ENCODE results near the gene DNASE2B. TPM values are rescaled to one million over a fixed set of nuclear protein-coding genes. Genes with fewer than 3 reads are reported as not detected.

The DNASE2B gene
- polyA plus RNA-seq, 3 donors = not detected

GRCh38 chr1:84402501-84402900 lies 4.2 kb downstream of the DNASE2B start:
- Histone ChIP-seq H3K9me3 (replicated peaks in 1 of 2; ENCODE audit: control insufficient read depth in 1 of 2, insufficient read depth in 1 of 2, low read length in 2 of 2) (no peaks in the 10 kb centered on the region), H3K4me1 (ENCODE audit: control insufficient read depth in 1 of 2, insufficient read depth in 2 of 2, low read length in 2 of 2) (peaks cover 6 to 11% of the 10 kb centered on the region in 2 donors), H3K9ac (ENCODE audit: insufficient read depth, low read length, poor library complexity, severe bottlenecking) (no peak overlapping the region), H4K20me1 (ENCODE audit: insufficient read depth, low read length) (no peaks in the 10 kb centered on the region), H3K79me2 (ENCODE audit: insufficient read depth, low read length) (no peaks in the 10 kb centered on the region), H3K4me3 (replicated peaks in 1 of 3; ENCODE audit: low read depth in 2 of 3, low read length in 3 of 3) (no peak overlapping the region), H3K4me2 (replicated peaks; ENCODE audit: extremely low read depth, low read length, poor library complexity, severe bottlenecking) (no peak overlapping the region), H3K27ac (ENCODE audit: low read depth in 1 of 2, low read length in 2 of 2) (peak overlapping the region in 1 of 2 donors; percentile 39), H3K27me3 (ENCODE audit: control insufficient read depth in 2 of 2, insufficient read depth in 2 of 2, low read length in 2 of 2) (no peaks in the 10 kb centered on the region), H3K36me3 (replicated peaks in 1 of 2; ENCODE audit: control insufficient read depth in 1 of 2, insufficient read depth in 2 of 2, low read length in 2 of 2) (no peaks in the 10 kb centered on the region), H2AFZ (ENCODE audit: insufficient read depth, low read depth, low read length, poor library complexity, severe bottlenecking) (no peak overlapping the region)
- intact Hi-C loops (cut with micrococcal nuclease) = no loop called here
- Mint-ChIP-seq H3K27ac (no peak overlapping the region), H3K9me3 (peaks cover 0 to 4% (median 0%) of the 10 kb centered on the region in 7 donors), H3K4me3 (no peak overlapping the region), H3K4me1 (peaks cover 6% of the 10 kb centered on the region), H3K27me3 (ENCODE audit: low read depth in 3 of 3) (peaks cover 0 to 1% (median 0%) of the 10 kb centered on the region in 3 donors), H3K36me3 (no peaks in the 10 kb centered on the region)
- TF ChIP-seq, protein P1, sequence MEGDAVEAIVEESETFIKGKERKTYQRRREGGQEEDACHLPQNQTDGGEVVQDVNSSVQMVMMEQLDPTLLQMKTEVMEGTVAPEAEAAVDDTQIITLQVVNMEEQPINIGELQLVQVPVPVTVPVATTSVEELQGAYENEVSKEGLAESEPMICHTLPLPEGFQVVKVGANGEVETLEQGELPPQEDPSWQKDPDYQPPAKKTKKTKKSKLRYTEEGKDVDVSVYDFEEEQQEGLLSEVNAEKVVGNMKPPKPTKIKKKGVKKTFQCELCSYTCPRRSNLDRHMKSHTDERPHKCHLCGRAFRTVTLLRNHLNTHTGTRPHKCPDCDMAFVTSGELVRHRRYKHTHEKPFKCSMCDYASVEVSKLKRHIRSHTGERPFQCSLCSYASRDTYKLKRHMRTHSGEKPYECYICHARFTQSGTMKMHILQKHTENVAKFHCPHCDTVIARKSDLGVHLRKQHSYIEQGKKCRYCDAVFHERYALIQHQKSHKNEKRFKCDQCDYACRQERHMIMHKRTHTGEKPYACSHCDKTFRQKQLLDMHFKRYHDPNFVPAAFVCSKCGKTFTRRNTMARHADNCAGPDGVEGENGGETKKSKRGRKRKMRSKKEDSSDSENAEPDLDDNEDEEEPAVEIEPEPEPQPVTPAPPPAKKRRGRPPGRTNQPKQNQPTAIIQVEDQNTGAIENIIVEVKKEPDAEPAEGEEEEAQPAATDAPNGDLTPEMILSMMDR (IDR thresholded peaks at IDR 0.05) = no peak
- DNase-seq = no peak

GRCh38 chr1:84403347-84403746 lies 5.1 kb downstream of the DNASE2B start:
- Histone ChIP-seq H3K36me3 (replicated peaks in 1 of 2; ENCODE audit: control insufficient read depth in 1 of 2, insufficient read depth in 2 of 2, low read length in 2 of 2) (no peaks in the 10 kb centered on the region), H3K4me2 (replicated peaks; ENCODE audit: extremely low read depth, low read length, poor library complexity, severe bottlenecking) (no peak overlapping the region), H3K9ac (ENCODE audit: insufficient read depth, low read length, poor library complexity, severe bottlenecking) (no peak overlapping the region), H3K4me3 (replicated peaks in 1 of 3; ENCODE audit: low read depth in 2 of 3, low read length in 3 of 3) (no peak overlapping the region), H3K27ac (ENCODE audit: low read depth in 1 of 2, low read length in 2 of 2) (no peak overlapping the region), H3K27me3 (ENCODE audit: control insufficient read depth in 2 of 2, insufficient read depth in 2 of 2, low read length in 2 of 2) (no peaks in the 10 kb centered on the region), H4K20me1 (ENCODE audit: insufficient read depth, low read length) (no peaks in the 10 kb centered on the region), H3K79me2 (ENCODE audit: insufficient read depth, low read length) (no peaks in the 10 kb centered on the region), H3K4me1 (ENCODE audit: control insufficient read depth in 1 of 2, insufficient read depth in 2 of 2, low read length in 2 of 2) (peaks cover 10 to 17% of the 10 kb centered on the region in 2 donors), H2AFZ (ENCODE audit: insufficient read depth, low read depth, low read length, poor library complexity, severe bottlenecking) (no peak overlapping the region), H3K9me3 (replicated peaks in 1 of 2; ENCODE audit: control insufficient read depth in 1 of 2, insufficient read depth in 1 of 2, low read length in 2 of 2) (no peaks in the 10 kb centered on the region)
- whole genome bisulfite sequencing (ENCODE audit: insufficient coverage) = no CpG with 5 or more reads among the region's 2 CpGs
- peaks cover 0 to 1% (median 0%) of the 10 kb centered on the region in 3 donors for H3K27me3 Mint-ChIP-seq (ENCODE audit: low read depth in 3 of 3)
- TF ChIP-seq, protein P1 (IDR thresholded peaks at IDR 0.05) = no peak
- H3K9me3 Mint-ChIP-seq = peaks cover 0 to 4% (median 0%) of the 10 kb centered on the region in 7 donors
- intact Hi-C loops (cut with micrococcal nuclease) = no loop called here
- peaks cover 13% of the 10 kb centered on the region for H3K4me1 Mint-ChIP-seq
- peak overlapping the region in 3 of 7 donors; percentile 13 to 83 (median 45) for H3K27ac Mint-ChIP-seq
- no peak overlapping the region for H3K4me3 Mint-ChIP-seq
- DNase-seq = peak; percentile 33 to 75 (median 53)
- no peaks in the 10 kb centered on the region for H3K36me3 Mint-ChIP-seq
